ENCODE results near the gene FOXP1. TPM values are rescaled to one million over a fixed set of nuclear protein-coding genes. Genes with fewer than 3 reads are reported as not detected.
A peak's percentile ranks its signal among the peaks of the same experiment; 100 is the strongest.

The FOXP1 gene
- total and polyA plus RNA-seq, 2 of the 13 experiments (the other 11 are each of a cell fraction or from before 2014, with no cell fraction given), result 40.4 to 59.0 TPM

- TF ChIP-seq ZBTB40 (IDR thresholded peaks at IDR 0.05) (no peak), ZBTB40 (CRISPR knock-in tag; IDR thresholded peaks at IDR 0.05) (no peak), ZNF230 (CRISPR knock-in tag; IDR thresholded peaks at IDR 0.05) (no peak), ZNF775 (CRISPR knock-in tag; IDR thresholded peaks at IDR 0.05; ENCODE audit: borderline replicate concordance) (no peak)
Observed at GRCh38 chr3:70914862-70915261, 668.7 kb downstream of the FOXP1 start (continued).

- Histone ChIP-seq H3K36me3 (replicated peaks in 1 of 2; ENCODE audit: control insufficient read depth in 1 of 2, insufficient read depth in 2 of 2, low read length in 2 of 2) (no peaks in the 10 kb centered on the region), H2AFZ (ENCODE audit: low read length) (no peak overlapping the region), H4K20me1 (ENCODE audit: insufficient read depth, low read length) (no peaks in the 10 kb centered on the region), H3K4me2 (ENCODE audit: low read depth, low read length) (no peak overlapping the region), H3K9ac (ENCODE audit: insufficient read depth, low read depth, low read length) (no peak overlapping the region), H3K27ac (ENCODE audit: extremely low read length, insufficient read depth, low read length) (no peak overlapping the region), H3K79me2 (ENCODE audit: insufficient read depth, low read length) (no peaks in the 10 kb centered on the region), H3K4me3 (replicated peaks in 1 of 3; ENCODE audit: insufficient read depth in 1 of 3, low read depth in 2 of 3, low read length in 3 of 3) (no peak overlapping the region), H3K9me3 (ENCODE audit: low read length) (no peaks in the 10 kb centered on the region), H3K4me1 (ENCODE audit: insufficient read depth, low read length) (peaks cover 7% of the 10 kb centered on the region), H3K27me3 (ENCODE audit: control insufficient read depth in 1 of 2, insufficient read depth in 2 of 2, low read length in 2 of 2) (peaks cover 0 to 4% of the 10 kb centered on the region in 2 experiments; a peak in 2 of 5 replicates)
- DNase-seq (ENCODE audit: low spot score) (no peak), FAIRE-seq (no peak), ATAC-seq (no peak)
- CTCF ChIA-PET (ENCODE audit: low intra/inter-chr PET ratio, low total read pairs), result no interaction called here
- in situ Hi-C loops (cut with HindIII; ENCODE audit: extremely low pct_ligation_motif_present, low pct_unique_long_range_greater_than_20kb) (no loop called here), intact Hi-C loops (cut with micrococcal nuclease; ENCODE audit: unreplicated experiment) (no loop called here)
- POLR2A ChIA-PET, result no interaction called here
- TF ChIP-seq ZNF432 (CRISPR knock-in tag; IDR thresholded peaks at IDR 0.05; ENCODE audit: borderline replicate concordance) (no peak), ZNF251 (CRISPR knock-in tag; IDR thresholded peaks at IDR 0.05) (no peak), CREB3 (CRISPR knock-in tag; IDR thresholded peaks at IDR 0.05) (no peak), MNT (IDR thresholded peaks at IDR 0.05) (peak; percentile 94)
- BruUV-seq (replicated peaks), result no TSS peak
- 2% methylated on average over 5 of the region's 5 CpGs for WGBS (ENCODE audit: low lambda C conversion rate)
Observed at GRCh38 chr3:70911719-70912118, 671.8 kb downstream of the FOXP1 start.
